Measurements from ENCODE around the gene KRTAP10-5. TPM values are rescaled to one million over a fixed set of nuclear protein-coding genes. Genes with fewer than 3 reads are reported as not detected.
"Not testable (repeated sequence)": the region's sequence is repeated elsewhere in the genome, so short reads cannot be mapped to it uniquely, and the experiment has no call there.

The KRTAP10-5 gene
- polyA plus RNA-seq, 1 donor: not detected

DNA sequence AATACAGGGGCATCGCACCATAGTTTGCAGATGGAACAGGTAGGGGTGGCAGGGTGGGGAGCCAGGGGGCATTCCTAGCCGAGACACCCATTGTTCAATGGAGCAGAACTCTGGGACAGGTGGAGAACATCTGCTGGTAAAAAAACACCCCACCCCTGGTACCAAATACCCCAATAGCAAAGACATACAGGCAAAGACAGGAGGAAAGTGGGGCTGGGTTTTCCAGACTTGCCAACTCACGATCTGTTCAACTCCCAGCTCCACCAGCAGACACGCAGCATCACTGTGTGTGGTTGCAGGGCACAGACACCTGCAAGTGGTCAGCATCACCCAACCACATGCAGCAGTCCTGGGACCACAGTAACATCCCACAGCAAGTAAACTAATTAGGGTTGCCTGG lies 31.1 kb upstream of the KRTAP10-5 start:
- DNase-seq (ENCODE audit: low read depth): no peak

DNA sequence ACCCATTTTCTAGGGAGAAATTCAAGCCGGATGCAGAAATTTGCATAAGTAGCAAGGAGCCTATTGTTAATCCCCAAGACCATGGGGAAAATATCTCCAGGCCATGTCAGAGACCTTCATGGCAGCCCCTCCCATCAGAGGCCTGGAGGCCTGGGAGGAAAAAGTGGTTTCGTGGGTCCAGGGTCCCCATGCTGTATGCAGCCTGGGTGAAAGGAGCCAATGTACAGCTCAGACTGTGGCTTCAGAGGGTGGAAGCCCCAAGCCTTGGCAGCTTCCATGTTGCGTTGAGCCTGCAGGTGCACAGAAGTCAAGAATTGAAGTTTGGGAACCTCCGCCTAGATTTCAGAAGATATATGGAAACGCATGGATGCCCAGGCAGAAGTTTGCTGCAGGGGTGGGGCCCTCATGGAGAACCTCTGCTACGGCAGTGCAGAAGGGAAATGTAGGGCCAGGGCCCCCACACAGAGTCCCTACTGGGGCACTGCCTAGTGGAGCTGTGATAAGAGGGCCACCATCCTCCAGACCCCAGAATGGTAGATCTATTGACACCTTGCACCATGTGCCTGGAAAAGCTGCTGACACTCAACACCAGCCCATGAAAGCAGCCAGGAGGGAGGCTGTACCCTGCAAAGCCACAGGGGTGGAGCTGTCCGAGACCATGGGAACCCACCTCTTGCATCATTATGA lies 29.9 kb upstream of the KRTAP10-5 start:
- DNase-seq (ENCODE audit: low read depth): not testable (repeated sequence)

DNA sequence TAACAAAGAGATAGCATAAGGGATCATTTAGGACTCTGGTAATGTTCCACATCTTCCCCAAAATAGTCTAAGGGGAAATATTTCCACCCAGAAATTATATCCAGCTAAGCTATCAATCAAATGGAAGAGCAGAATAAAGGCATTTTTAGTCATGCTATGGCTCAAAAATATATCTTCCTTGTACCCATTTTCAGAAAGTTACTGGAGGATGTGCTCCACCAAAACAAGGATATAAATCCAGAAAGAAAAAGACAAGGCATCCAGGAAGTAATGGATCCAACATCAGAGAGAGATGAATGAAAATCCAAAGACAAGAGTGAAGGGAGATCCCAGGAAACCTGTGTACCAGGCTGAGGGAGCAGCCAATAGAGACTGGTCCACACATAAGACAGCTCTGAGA lies 28.8 kb upstream of the KRTAP10-5 start:
- DNase-seq (ENCODE audit: low read depth): no peak

DNA sequence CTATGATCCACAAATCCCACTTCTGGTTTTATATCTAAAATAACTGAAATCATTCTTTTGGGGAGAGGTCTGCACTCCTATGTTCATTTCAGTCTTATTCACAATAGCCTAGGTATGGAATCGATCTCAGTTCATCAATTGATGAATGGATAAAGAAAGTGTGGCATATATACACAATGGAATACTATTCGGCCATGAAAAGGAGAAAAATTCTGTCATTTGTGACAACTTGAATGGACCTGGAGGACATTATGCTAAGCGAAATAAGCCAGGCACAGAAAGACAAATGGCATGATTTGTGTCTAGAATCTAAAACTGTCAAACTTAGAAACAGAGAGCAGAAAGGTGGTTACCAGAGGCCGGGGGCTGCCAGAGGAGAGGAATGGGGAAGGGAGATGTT lies 26.1 kb upstream of the KRTAP10-5 start:
- DNase-seq (ENCODE audit: low read depth): no peak

DNA sequence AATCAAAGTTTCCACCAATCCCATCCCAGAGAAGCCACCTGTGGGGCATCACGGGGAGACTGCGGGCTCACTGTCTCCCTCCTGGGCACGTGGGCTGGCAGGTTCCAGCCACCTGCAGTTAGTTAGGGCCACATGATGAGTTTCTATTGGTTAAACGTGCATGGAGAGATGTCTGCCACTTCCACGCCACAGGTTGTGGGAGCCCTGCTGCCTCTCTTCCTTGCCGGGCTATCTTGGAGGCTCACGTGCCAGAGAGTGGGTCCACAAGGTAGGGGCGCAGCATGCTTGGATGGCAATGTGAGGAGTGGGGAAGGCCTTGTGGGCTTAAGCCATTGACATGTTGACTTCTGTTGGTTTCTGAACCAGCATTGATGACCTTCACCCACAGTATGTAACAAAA lies 23.5 kb upstream of the KRTAP10-5 start:
- DNase-seq (ENCODE audit: low read depth): no peak

DNA sequence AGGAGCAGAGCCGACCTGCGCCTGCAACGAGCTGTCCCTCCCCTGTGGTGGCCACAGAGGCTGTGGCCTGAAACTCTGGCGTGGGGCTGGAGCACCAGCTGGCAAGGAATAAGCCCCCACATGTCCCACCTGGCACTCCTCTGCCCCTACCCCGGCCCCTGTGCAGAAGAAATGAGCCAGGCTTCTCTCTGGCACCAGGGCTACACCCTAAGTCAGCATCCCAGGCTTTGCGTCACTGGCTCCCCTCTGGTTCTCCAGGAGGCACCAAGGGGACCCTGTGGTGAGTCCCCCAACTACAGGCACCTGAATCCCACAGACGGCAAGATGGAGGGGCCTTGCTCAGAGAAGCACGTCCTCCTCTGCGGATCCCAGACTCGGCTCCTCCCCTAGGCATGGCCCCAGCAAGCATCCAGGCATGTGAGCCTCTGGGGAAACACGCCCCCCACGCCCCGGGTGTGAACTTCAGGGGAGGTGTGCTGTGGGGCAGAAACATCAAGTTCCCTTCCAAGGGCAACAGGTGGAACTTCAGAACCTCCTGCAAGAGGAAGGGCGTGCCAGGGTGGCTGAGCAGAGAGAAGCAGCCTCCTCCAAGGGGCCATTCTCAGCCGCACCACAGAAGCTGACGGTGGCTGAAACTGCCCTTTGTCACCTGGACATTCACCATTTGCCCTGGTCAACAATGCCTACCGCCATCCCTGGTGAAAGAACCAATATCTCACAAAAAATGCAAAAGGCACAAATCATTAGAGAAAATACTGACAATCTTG lies 22.9 kb upstream of the KRTAP10-5 start:
- no peak for DNase-seq (ENCODE audit: low read depth)

DNA sequence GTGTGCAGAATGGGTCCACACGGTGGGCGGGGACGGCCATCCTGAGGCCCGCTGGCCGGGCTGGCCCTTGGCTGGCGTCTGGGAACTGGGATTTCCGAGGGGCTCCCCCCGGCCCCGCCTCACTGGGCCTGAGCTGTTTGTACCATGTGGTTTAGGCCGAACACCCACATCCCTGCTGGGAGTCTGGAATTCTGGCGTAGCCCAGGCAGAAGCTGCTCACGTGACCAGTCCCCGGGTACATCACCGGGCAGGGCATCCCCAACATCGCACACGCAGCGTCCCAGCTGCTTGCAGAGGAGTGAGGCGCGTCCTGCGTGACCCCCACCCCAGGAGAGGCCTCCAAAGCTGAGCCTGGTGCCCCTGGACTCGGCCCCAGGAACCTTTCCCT lies 22.1 kb upstream of the KRTAP10-5 start:
- no peak for DNase-seq (ENCODE audit: low read depth)

DNA sequence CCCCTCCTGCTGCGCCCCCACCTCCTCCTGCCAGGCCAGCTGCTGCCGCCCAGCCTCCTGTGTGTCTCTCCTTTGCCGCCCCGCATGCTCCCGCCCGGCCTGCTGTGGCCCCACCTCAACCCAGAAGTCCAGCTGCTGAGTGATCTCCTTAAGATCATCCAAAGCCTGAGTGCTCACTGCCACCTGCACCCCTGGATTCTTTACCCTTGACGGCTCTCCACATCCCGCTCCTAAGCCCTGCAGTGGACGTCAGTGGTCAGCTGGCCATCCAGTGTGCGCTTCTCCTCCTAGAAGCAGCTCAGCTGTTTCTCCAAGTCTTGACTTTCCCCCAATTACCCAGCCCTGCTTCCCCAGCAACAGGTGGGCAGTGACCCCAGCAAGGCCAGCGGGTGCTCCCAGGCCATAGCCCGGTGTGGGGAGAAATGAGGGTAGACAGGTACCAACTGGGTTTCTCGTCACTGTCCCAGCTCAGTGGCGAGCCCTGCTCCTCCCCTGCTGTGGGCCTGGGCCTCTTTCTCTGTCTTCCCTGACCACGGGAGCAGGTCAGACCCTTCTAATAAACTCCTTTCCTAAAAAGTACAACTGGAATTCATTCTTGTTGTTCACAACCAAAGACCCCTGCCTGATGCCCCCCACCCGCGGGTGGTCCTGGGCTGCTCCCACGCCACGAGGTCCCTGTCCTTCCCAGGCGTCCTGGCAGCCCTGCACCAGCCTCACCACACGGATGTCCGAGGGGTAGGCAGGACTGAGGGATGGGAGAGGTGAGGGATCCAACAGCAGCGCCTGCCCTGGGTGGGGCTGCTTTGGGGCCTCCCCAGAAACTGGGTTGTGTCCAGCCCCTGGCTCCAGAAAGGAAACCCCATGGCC lies 21.4 kb upstream of the KRTAP10-5 start:
- DNase-seq (ENCODE audit: low read depth): no peak

DNA sequence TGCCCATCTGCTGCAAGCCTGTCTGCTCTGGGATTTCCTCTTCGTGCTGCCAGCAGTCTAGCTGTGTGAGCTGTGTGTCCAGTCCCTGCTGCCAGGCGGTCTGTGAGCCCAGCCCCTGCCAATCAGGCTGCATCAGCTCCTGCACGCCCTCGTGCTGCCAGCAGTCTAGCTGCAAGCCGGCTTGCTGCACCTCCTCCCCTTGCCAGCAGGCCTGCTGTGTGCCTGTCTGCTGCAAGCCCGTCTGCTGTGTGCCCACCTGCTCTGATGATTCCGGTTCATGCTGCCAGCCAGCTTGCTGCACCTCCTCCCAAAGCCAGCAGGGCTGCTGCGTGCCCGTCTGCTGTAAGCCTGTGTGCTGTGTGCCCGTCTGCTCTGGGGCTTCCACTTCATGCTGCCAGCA lies 20.7 kb upstream of the KRTAP10-5 start:
- not testable (repeated sequence) for DNase-seq (ENCODE audit: low read depth)

DNA sequence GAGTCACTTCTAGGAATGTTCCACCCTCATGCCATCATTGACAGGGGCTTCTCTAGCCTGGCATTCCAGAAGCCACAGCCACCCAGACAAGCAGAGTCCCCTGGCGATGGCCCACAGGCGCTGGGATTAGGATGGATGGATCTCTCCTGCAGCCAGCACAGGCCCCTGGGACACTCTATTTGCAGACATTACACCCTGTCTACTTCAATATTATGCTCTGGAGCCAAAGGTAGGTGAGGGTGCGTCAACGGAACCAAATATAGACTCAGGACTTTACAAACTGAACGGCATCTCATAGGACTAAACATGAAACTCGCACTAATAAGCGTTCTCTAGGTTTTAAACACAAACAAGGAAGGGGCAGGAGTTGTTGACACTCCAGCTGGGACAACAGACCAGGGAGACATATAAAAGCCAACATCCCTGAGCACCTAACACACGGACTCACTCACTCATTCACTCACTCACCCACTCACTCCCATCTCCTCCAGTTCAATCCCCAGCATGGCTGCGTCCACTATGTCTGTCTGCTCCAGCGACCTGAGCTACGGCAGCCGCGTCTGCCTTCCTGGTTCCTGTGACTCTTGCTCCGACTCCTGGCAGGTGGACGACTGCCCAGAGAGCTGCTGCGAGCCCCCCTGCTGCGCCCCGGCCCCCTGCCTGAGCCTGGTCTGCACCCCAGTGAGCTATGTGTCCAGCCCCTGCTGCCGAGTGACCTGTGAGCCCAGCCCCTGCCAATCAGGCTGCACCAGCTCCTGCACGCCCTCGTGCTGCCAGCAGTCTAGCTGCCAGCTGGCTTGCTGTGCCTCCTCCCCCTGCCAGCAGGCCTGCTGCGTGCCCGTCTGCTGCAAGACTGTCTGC lies 19.9 kb upstream of the KRTAP10-5 start, which contains the start of gene KRTAP10-7:
TSS of gene KRTAP10-7 (plus strand) at position 480 of the 861 bp plus-strand sequence. CDS start at position 505, 25 bp downstream.
- DNase-seq (ENCODE audit: low read depth): not testable (repeated sequence)

DNA sequence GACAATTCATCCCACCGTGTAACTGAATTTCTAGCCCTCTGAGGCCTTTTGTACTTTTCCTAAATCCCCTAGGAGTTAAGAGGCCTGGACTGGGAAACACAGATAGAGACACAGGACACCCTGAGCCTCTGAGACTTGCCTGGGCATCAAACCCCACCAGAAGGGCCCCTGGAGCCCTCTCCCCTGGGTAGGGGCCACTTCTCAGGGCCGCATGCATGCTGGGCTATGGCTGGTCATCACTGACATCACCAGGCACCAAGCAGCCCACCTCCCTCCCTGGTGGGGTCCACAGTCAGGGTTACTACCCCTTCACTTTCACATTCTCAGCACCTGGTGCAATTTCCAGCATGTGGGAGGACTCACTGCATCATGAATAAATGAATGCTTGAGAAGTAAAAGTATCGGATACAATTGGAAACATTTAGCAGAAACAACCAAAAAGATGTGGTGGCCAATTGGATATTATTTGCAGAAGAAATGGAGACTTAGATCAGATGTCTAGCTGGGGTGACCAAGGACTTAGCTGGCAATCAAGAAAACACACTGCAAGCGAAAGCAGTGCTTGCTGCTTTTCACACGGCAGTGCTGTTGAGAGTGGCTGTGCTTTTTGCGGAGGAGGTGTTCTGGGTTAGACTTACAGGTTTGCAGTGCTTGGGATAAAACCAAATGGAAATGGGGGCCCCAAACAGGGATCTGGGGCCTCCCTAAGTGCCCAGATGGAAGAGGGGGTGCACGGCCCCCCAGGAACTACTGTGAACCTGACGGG lies 19.0 kb upstream of the KRTAP10-5 start:
- DNase-seq (ENCODE audit: low read depth): no peak

DNA sequence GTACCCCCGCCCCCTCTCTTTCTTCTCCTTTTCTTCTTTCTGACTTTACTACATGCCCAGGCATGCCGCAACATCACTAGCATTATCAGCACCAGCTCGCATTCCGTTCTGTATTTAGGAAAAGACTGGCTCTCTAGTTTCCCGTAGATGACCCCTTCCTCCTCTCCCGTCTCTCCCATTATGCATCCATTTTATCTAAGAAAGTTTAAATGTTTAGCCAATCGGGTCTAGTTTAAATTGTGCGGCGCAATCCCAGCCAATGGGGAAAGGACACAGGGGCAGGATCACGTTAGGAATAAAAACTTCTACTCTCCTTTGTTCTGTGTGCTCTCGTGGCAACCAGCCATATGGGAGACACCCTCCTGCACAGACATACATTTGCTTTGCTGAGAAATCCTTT lies 17.7 kb upstream of the KRTAP10-5 start:
- DNase-seq (ENCODE audit: low read depth): no peak

DNA sequence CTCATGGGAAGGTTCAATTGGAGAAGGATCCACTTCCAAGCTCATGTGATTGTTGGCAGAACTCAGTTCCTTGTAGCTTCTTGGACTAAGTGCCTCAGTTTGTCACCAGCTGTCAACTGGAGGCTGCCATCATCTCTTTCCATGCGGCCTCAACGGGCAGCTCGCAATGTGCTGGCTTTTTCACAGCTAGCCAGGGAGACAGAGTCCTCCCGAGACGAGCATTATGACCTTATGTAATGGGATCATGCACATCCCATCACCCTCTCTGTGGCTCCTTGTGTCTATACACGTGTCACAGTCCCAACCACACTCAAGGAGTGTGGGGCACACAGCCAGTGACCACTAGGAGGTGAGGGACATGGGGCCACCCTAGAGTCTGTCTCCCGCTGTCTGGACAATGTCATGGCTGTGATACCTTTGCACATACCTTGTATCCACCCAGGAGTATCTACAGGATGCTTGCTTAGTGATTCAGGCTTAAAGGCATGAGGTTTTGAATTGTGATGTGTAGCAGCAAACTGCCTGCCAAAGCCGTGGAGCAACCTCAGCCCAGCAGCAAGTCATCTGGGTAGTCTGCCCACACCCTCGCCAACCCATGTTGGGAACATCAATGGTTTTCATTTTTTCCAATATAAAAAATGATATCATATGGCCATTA lies 15.8 kb upstream of the KRTAP10-5 start:
- no peak for DNase-seq (ENCODE audit: low read depth)

DNA sequence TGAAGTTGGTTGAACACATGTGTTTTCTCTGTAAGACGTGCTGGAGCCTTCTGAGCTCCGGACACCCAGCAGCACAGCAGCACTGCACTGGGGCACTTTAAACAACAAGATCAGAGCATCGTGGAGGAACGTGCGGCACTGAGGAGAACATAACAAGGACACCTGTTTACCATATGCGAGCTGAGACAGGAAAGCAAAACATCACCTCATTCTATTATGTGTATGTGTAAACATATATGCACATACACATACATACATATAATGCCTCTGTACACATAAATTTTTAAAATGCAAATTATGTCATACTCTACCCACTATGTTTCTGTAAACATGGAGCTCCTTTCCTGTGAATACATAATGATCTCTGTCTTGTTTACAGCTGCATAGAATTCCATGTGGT lies 15.1 kb upstream of the KRTAP10-5 start:
- no peak for DNase-seq (ENCODE audit: low read depth)

DNA sequence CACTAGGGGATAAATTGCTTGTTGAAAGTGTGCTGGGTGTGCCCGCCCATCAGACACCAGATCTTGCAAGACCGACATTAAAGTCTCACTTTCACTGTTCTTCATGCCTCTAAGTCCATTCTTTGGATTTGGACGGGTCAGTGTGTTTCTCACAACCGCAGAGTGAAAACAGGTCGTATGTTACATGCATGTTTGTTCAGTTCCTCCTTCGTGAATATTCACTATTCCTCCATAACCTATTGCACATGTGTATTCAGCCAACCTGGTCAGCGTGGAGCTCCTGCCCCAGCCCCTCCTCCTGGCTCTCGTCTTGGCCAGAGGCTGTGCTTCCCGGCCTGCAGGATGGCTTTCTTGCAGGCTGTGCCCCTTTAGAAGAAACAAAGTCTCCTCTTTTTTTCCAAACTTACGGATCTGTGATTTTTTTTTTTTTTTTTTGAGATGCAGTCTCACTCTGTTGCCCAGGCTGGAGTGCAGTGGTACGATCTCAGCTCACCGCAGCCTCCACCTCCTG lies 14.1 kb upstream of the KRTAP10-5 start:
- DNase-seq (ENCODE audit: low read depth): no peak

DNA sequence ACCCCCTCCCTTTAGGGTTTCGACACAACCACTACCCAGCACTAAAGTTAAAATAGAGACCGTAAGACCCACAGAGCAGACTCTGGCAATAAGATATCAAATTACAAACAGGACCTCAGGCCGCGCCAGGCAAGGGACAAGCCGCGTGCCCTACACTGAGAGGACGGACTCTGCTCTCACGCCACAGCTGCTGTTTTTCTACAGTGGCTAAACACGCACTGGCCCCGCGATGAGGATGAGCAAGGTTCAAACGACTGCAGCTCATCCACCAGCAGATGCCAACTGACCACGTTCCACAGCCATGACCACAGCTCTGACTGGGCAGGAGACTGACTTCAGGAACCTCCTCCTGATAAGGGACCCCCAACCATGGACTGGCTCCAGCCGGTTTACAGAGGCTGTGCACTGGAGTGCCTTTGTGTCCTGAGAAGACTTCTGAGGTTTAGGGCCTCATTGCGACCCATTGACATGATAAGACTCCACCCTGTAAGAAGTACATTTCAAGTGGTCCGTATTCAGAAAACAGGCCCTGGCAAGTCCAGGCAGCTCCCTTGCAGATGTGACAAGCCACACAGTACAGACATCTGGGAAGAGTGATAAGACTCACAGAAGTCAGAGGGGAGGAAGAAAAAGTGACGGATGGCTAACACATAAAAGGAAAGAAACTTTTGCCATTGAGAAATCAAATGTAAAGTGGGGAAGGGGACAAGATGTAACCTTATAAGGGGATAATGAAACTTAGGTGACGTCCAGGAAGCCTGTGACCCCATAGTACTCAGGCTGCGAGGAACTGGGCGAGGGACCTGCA lies 13.4 kb upstream of the KRTAP10-5 start:
- no peak for DNase-seq (ENCODE audit: low read depth)

DNA sequence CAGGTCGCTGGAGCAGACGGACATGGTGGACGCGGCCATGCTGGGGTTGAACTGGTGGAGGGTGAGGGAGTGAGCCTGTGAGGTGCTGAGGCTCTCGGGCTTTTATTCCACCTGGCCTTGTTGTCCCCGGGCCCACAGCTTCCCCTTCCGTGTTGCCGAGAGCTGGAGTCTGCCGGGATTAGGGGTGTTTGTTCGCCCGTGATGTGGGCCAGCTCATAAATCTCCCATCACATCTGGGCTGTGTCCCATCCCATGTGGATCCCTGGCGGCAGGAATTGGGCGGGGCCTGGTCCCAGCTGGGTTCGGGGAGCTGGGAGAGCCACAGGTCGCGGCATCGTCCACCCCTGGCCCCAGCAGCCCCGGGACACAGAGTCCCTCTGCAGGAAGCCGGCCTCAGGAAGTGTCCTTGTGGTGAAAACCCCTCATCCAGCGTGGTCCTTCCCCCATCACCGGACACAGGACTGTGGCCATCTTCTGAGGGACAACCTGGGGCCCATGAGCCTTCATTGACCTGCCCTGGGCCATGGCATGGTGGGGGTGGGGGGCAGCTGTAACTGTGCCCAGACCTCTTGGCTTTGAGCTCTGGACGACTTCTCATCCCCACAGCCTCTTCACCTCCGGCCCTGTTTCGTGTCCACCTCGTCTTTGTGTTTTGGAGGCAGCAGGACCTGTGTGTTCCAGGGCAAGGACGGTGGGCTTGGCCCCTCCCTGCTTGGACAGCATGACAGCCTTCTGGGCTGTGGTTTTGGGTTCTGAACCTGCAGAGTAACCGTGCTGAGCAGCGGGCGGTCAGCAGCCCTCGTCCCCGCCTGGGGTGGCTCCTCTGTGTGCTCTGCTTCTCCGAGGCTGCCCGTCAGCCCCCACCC lies 12.3 kb upstream of the KRTAP10-5 start, which contains the start of gene KRTAP10-6:
TSS of gene KRTAP10-6 (minus strand) at position 60 of the 866 bp plus-strand sequence. CDS start at position 39, 21 bp downstream.
- no peak for DNase-seq (ENCODE audit: low read depth)

DNA sequence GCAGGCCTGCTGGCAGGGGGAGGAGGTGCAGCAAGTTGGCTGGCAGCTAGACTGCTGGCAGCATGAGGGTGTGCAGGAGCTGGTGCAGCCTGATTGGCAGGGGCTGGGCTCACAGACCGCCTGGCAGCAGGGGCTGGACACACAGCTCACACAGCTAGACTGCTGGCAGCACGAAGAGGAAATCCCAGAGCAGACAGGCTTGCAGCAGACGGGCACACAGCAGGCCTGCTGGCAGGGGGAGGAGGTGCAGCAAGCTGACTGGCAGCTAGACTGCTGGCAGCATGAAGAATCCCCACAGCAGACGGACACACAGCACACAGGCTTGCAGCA lies 11.4 kb upstream of the KRTAP10-5 start:
- not testable (repeated sequence) for DNase-seq (ENCODE audit: low read depth)
